Activated CD8-positive, alpha-beta memory T cell treated with anti-CD3 and anti-CD28 coated beads, Interleukin-2, amount 10 ng/mL, durations not matched to agents 7 days and 5 days (primary cell): ENCODE results near the gene E2F4. TPM values are rescaled to one million over a fixed set of nuclear protein-coding genes. Genes with fewer than 3 reads are reported as not detected.

Experiments
- ATAC-seq: fragments of 150-1000 bp; cut with Tn5 transposase; one replicate; pipeline ENCODE4 v1.10.0; 2021; ENCODE audit warnings: moderate library complexity
- CTCF ChIA-PET: fragments of 350-600 bp; sonication (Branson Sonifier 250); formaldehyde crosslinking; loops from one replicate; lab custom pipeline; 2021; ENCODE audit warnings: antibody characterized with exemption; lab: Charles Lee
- DNase-seq: peaks from one replicate; pipeline ENCODE4 v3.0.0-alpha.2; 2020
- H3K27ac Mint-ChIP-seq: one replicate; pipeline ENCODE4 v1.8.0; 2021; ENCODE audit warnings: mild to moderate bottlenecking, mixed read lengths
- H3K27me3 Mint-ChIP-seq: one replicate; pipeline ENCODE4 v1.8.0; 2021; ENCODE audit warnings: mixed read lengths
- H3K36me3 Mint-ChIP-seq: one replicate; pipeline ENCODE4 v1.8.0; 2021; ENCODE audit warnings: mild to moderate bottlenecking, mixed read lengths
- H3K4me1 Mint-ChIP-seq: one replicate; pipeline ENCODE4 v1.8.0; 2021; ENCODE audit warnings: mixed read lengths
- H3K4me3 Mint-ChIP-seq: one replicate; pipeline ENCODE4 v1.8.0; 2021; ENCODE audit warnings: mild to moderate bottlenecking, moderate library complexity, mixed read lengths
- H3K9me3 Mint-ChIP-seq: one replicate; pipeline ENCODE4 v1.8.0; 2022; ENCODE audit warnings: low read depth, mixed read lengths
- total RNA-seq, 2 experiments: library from RNA; stranded (reverse); gene quantifications; one replicate each; pipeline ENCODE4 v1.2.3, GENCODE V29; 2021

The E2F4 gene
- total RNA-seq, 2 experiments from 2014 or later: 147 to 148 TPM

DNA sequence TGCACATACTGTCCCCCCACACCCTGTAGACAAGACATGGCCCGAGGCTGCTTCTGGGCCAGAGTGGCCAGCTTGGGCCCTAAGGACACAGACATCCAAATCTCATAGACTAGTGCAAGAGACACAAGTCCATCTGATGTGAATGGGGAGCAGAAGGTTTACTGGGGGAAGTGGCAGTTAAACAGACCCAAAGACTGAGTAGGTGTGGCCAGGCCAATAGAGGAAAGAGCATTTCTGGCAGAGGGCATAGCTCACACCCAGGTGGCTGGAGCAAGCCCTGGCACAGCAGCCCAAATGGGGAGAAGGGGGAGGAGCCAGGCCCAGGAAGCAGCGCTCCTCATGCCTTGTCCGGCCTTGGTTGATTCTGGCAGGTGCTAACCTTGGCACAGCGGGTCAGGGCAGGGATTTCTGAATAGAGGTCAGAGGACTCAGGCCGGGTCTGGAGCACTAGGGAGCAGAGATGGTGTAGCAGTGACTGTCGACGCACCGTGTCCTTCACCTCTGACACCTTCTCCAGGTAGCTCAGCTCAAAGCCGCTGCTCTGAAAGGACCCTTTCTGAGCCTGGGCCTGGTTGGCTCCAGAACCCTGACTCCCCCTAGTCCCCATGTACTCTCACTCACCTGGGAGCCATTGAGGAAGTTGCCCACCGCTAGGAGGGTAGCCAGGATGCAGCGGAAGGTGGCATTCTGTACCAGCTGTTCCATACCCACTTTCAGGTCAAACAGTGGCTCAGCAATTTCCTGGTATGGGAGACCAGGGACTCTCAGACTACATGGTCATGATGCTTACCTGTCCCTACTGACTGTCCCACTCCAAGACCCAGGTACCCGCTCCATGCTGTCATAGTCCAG is 39.1 kb downstream of the E2F4 start:
- H3K4me3 Mint-ChIP-seq: no peak overlapping the region
- CTCF ChIA-PET: interaction anchor here (1.3 to 1.5 kb wide), 2 partner anchors 12 to 16 kb away, joined by 4 to 6 read pairs; partner anchors contain the start of gene FHOD1
- H3K27ac Mint-ChIP-seq: peak overlapping the region; percentile 54
- peaks cover 30% of the 10 kb centered on the region for H3K36me3 Mint-ChIP-seq
- no peaks in the 10 kb centered on the region for H3K9me3 Mint-ChIP-seq
- peaks cover 26% of the 10 kb centered on the region for H3K4me1 Mint-ChIP-seq
- ATAC-seq (no peak), DNase-seq (no peak)
- no peaks in the 10 kb centered on the region for H3K27me3 Mint-ChIP-seq

DNA sequence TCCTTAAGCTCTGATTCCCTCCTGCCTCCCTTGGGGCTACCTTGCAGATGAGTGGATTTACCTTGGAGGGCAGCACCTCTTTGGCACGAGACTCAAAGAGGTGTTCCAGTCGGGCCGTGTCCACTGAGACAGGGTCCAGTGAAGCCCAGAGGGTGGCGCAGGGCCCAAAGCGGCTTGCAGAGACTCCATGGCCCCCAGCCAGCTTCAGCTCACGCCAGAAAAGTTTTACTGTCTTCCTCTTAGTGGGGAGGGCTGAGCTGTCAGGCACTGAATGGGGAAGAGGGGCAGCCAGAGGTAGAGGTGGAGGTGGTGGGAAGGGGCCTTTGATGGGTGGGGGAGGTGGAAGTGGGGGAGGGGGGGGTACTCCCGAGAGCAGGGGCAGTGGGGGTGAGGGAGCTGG is 41.6 kb downstream of the E2F4 start:
- Mint-ChIP-seq H3K27me3 (no peaks in the 10 kb centered on the region), H3K4me3 (no peak overlapping the region), H3K27ac (no peak overlapping the region), H3K4me1 (peaks cover 10% of the 10 kb centered on the region), H3K9me3 (no peaks in the 10 kb centered on the region), H3K36me3 (peaks cover 46% of the 10 kb centered on the region)
- CTCF ChIA-PET: no interaction called here
- DNase-seq (no peak), ATAC-seq (no peak)

DNA sequence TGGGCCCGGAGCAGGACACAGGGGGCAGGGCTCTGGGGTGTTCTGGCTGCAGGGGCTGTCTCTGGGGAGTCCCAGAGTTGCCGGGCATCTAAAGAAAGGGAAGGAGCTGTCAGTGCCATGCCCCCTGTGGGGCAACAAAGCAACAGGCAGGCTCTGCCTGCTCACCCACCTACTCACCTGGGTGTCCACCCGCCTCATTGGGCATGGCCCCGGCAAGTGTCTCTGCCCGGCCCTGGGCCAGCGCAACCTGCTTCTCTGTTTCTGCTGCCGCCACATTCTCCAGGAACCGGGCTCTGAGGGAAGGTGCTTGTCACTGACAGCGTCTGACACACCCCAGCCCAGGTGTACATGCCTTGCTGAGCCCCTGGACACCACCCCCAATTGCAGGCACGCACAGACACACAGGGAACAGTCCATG is 42.2 kb downstream of the E2F4 start:
- CTCF ChIA-PET: no interaction called here
- H3K4me3 Mint-ChIP-seq: no peak overlapping the region
- no peak overlapping the region for H3K27ac Mint-ChIP-seq
- peaks cover 44% of the 10 kb centered on the region for H3K36me3 Mint-ChIP-seq
- ATAC-seq (no peak), DNase-seq (no peak)
- H3K9me3 Mint-ChIP-seq: no peaks in the 10 kb centered on the region
- peaks cover 8% of the 10 kb centered on the region for H3K4me1 Mint-ChIP-seq
- no peaks in the 10 kb centered on the region for H3K27me3 Mint-ChIP-seq

DNA sequence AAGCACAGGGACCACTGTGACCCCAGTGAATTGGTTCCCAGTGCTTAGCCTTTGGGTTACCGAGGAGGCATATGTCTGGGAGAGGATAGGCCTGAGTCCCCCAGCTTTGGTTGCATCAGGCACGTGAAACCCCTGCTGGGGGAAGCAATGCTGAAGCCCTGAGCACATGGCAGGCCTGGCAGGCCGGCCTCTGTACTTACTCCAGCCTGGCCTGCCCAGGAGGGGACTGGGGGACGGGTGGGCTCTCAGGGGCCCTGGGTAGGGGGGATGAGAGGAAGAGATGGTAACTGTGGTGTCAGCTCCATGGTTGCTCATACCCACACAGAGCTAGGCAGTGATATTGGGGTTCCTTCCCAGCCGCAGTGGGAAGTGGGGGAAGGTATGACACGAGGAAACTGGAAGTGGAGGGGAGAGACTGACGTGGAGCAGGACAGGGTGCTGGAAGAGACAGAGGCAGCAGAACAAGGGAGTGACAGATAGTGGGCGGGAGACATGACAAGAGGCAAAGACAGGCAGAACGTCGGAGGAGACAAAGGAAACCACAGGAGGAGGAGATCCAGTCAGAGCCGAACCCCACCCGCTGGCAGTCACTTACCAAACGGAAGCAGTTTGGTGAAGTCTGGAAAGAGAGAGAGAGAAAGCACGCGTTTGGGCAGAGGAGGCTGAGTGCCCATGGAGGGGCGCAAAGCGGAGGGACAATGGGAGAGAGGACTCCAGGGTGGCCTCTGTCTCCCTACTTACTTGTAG is 44.0 kb downstream of the E2F4 start:
- Mint-ChIP-seq H3K36me3 (peaks cover 32% of the 10 kb centered on the region), H3K27me3 (no peaks in the 10 kb centered on the region), H3K9me3 (no peaks in the 10 kb centered on the region), H3K4me3 (peak overlapping the region; percentile 54), H3K27ac (peak overlapping the region; percentile 88), H3K4me1 (peaks cover 8% of the 10 kb centered on the region)
- DNase-seq (peak; percentile 72), ATAC-seq (peak; percentile 62)
- CTCF ChIA-PET: interaction anchor here (0.7 to 1.2 kb wide), 2 partner anchors 9 to 89 kb away, joined by 3 to 6 read pairs; partner anchors contain the start of gene TMEM208

DNA sequence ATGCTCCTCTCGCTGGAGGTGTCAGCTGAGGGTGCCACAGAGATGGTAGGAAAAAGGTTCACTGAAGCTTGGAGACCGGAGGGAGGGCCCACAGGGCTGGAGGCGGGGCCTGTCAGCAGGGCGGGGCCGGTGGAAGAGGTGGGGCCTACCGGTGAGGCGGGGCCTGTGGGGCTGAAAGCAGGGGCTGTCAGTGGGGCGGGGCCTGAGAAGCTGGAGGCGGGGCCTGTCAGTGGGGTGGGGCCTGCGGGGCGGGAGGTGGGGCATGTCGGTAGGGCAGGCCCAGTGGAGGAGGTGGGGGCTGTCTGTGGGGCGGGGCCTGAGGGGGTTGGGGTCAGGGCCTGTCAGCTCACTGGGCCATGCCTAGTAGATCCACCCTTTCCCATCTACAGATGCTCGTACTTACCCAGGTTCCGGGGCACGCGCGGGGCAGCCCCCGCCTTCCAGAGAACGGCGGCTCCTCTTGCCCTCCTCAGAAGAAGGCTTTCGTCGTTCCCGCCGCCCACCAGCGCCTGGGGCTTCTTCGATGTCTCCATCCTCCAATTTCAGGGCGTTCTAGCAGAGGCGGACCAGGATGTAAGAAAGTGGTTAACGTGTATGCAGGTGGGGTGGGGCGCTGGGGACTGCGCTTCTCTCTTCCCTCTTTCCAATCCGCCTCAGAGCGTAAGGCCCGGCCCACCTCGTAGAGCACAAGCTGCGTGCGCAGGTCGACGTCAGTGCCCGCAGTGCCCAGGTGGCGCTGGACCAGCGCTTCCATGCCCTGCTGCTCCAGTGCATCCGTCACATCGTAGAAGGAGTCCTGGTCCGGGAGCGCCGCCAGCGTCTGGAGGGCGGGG is 44.8 kb downstream of the E2F4 start:
- ATAC-seq (peak; percentile 92), DNase-seq (peak; percentile 87)
- Mint-ChIP-seq H3K4me3 (peak overlapping the region; percentile 54), H3K27me3 (no peaks in the 10 kb centered on the region), H3K4me1 (peaks cover 15% of the 10 kb centered on the region), H3K9me3 (no peaks in the 10 kb centered on the region), H3K27ac (peak overlapping the region; percentile 88), H3K36me3 (peaks cover 27% of the 10 kb centered on the region)
- CTCF ChIA-PET: interaction anchor here (1.2 to 1.5 kb wide), 2 partner anchors 10 to 13 kb away, joined by 3 to 6 read pairs; partner anchors contain the start of gene TMEM208

DNA sequence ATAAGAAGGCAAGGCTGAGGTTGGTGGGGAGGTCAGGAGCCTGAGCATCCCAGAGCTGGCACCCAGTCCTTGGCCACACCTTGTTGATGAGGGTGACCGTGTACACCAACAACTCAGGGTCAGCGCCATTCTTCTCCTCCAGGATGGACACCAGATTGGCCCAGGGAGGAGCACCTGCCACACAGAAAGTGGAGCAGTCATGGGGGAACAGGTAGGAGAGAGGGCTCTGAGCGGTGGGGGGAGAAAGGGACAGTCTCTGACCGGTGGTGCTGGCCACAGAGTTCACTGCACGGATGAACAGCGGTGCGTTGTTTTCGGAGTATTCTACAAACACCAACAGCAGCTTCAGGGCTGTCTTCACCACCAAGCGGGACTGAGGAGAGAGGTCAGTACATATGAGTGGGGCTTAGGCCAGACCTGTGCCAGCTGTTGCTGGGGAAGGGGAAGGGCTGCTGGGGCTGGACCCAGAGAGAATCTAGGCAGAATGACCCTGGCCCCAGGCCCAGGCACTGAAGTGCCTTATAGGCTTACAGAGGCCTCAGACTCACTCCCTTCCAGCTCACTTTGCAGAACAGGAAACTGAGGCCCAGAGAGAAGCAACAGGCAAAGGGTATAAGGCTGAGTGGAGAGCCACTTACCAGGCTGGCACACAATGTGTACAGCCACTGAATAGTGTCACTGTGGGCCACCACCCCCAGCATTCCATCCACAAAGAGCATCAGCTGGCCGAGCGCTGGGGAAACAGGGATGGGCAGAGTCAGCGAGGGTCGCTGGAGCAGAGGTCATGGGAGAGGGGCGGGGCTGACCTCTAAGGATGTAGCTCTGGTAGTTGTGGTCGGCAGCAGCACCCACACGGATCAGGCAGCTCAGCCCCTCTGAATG is 45.7 kb downstream of the E2F4 start:
- H3K9me3 Mint-ChIP-seq: no peaks in the 10 kb centered on the region
- DNase-seq: no peak
- peaks cover 21% of the 10 kb centered on the region for H3K36me3 Mint-ChIP-seq
- H3K27ac Mint-ChIP-seq: no peak overlapping the region
- CTCF ChIA-PET: interaction anchor here (1.5 to 3.2 kb wide), 2 partner anchors 10 to 14 kb away, joined by 3 to 16 read pairs; partner anchors contain the start of gene TMEM208
- H3K4me1 Mint-ChIP-seq: peaks cover 20% of the 10 kb centered on the region
- H3K4me3 Mint-ChIP-seq: no peak overlapping the region
- no peak for ATAC-seq
- no peaks in the 10 kb centered on the region for H3K27me3 Mint-ChIP-seq

DNA sequence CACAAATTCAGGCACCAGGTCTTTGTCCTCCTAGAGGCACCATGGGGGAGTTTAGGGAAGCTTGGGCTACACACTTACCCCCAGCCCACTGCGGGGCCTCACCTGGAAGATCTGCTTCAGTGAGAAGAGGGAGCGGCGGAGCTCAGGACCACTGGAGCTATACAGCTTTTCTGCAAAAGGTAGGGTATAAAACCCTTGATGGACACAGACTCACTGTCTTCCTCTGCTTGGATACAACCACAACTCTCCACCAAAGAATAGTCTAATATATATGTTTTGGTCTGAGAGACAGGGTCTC is 46.3 kb downstream of the E2F4 start:
- H3K9me3 Mint-ChIP-seq: no peaks in the 10 kb centered on the region
- ATAC-seq: no peak
- CTCF ChIA-PET: interaction anchor here (1.5 to 3.2 kb wide), 2 partner anchors 11 to 15 kb away, joined by 3 to 16 read pairs; partner anchors contain the start of gene TMEM208
- peaks cover 21% of the 10 kb centered on the region for H3K4me1 Mint-ChIP-seq
- no peaks in the 10 kb centered on the region for H3K27me3 Mint-ChIP-seq
- no peak for DNase-seq
- H3K36me3 Mint-ChIP-seq: peaks cover 20% of the 10 kb centered on the region
- H3K4me3 Mint-ChIP-seq: no peak overlapping the region
- H3K27ac Mint-ChIP-seq: no peak overlapping the region

DNA sequence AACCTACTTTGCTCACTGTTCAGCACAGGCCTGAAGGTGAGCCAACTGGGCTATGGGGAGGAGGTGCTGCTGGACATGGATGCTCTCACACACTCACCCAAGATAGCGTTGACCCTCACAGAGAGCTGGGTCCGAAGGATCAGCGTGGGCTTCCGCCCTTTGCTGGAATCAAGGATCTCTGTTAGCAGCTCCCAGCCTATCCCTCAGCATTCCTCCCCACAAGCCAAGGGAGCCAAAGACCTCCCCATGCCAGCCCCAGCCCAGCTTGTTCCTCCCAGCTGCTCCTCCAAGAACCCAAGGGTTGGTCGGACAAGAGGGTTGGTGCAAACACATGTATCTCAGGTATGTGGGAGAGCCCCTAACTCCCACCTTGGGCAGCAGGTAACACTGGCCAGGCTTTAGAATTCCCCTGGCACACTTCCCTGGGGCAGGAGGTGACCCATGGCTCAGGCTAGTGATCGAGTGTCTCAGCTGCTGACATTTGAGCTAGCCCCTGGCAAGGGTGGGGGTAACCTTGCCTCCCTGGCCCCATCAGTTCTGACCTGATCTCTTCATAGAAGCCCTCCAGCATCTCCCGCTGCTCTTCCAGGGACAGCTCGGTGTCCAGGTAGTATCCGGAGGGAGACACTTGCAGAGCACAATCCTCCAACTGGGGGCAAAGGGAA is 47.0 kb downstream of the E2F4 start:
- Mint-ChIP-seq H3K4me1 (peaks cover 26% of the 10 kb centered on the region), H3K4me3 (no peak overlapping the region), H3K27me3 (no peaks in the 10 kb centered on the region), H3K27ac (no peak overlapping the region), H3K9me3 (no peaks in the 10 kb centered on the region), H3K36me3 (peaks cover 20% of the 10 kb centered on the region)
- DNase-seq (no peak), ATAC-seq (no peak)
- CTCF ChIA-PET: interaction anchor here (3.2 kb wide), 1 partner anchor 11 kb away, joined by 16 read pairs; the partner anchor contains the start of gene TMEM208

DNA sequence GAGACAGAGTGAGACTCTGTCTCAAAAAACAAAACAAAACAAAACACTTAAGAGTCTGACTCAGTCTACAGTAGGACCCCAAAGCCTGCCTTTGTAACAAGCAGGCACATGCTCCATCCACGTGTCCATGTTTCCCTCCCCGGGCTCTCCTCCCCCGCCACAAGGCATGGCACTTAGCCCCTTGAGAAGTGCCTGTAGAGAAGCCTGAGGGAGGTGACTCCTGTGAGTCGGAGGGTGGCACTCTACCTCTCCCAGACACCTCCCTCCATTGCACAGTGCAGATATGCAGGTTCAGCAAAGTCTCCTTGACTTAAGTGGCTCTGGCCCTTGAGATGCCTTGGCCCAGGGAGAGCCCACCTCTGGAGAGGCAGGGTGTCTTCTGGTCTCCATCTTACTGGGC is 48.6 kb downstream of the E2F4 start:
- Mint-ChIP-seq H3K27ac (peak overlapping the region; percentile 15), H3K36me3 (peaks cover 20% of the 10 kb centered on the region), H3K9me3 (no peaks in the 10 kb centered on the region), H3K4me3 (no peak overlapping the region), H3K4me1 (peaks cover 42% of the 10 kb centered on the region), H3K27me3 (no peaks in the 10 kb centered on the region)
- CTCF ChIA-PET: interaction anchor here (3.2 kb wide), 1 partner anchor 13 kb away, joined by 16 read pairs; the partner anchor contains the start of gene TMEM208
- DNase-seq: no peak
- no peak for ATAC-seq

DNA sequence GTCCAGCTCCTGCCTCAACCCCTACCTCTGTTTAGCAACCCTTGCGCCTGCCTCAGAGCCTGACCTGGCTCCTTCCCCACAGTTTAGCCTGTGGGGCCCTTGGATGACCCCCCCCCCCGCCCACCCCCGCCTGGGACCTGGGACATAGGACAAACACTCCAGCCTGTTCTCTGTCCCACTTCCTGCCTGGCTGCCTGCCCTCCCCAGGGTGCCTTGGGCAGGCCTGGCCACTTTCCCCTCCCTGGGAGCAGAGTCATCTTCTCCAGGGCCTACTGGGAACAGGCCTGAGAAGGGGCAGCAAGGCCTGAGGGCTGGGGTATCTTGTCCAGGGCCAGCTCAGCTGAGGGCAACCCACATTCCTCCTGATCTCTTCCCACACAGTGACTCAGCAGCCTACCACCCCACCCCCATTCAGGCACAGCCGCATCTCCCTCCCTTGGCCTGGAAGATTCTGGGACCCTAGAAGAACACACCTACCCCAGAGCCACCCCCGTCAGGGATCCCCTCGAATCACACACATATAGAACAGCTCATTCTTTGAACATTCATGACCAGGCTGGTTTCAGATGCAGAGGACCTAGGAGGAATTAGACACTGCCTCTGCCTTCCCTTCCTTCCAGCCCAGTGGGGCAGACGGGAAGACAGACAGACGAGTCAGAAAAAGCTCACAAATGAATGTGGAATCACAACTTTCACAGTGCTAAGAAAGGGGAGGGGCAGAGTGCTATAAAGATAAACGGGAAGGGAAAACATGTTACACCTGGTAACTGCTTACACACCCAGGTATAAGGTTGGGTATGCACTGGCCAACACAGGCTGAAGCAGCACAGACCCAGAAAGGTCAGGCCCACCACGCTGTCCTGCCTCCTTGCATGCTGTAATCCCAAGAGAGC is 49.3 kb downstream of the E2F4 start:
- ATAC-seq (no peak), DNase-seq (no peak)
- H3K4me3 Mint-ChIP-seq: no peak overlapping the region
- H3K27ac Mint-ChIP-seq: peak overlapping the region; percentile 48
- peaks cover 17% of the 10 kb centered on the region for H3K36me3 Mint-ChIP-seq
- H3K27me3 Mint-ChIP-seq: no peaks in the 10 kb centered on the region
- CTCF ChIA-PET: interaction anchor here (1.1 to 1.9 kb wide), 2 partner anchors 14 to 71 kb away, joined by 3 to 5 read pairs; partner anchors contain the start of genes NOL3 and TMEM208
- no peaks in the 10 kb centered on the region for H3K9me3 Mint-ChIP-seq
- peaks cover 40% of the 10 kb centered on the region for H3K4me1 Mint-ChIP-seq
